ENCODE measurements around the gene CDS2. TPM values are rescaled to one million over a fixed set of nuclear protein-coding genes. Genes with fewer than 3 reads are reported as not detected.
A peak's percentile ranks its signal among the peaks of the same experiment; 100 is the strongest.

The CDS2 gene
- total RNA-seq, 2 experiments from 2014 or later = 16.6 to 42.8 TPM

- intact Hi-C loops (cut with micrococcal nuclease; ENCODE audit: unreplicated experiment) = no loop called here
- Histone ChIP-seq H3K9me3 (ENCODE audit: low read length) (no peaks in the 10 kb centered on the region), H4K20me1 (ENCODE audit: insufficient read depth, low read length) (no peaks in the 10 kb centered on the region), H3K9me2 (ENCODE audit: insufficient read depth, low read length) (no peaks in the 10 kb centered on the region), H3K4me2 (ENCODE audit: low read length) (no peak overlapping the region), H3K79me2 (ENCODE audit: insufficient read depth, low read depth, low read length) (no peaks in the 10 kb centered on the region), H3K4me3 (ENCODE audit: low read depth, low read length, poor library complexity, severe bottlenecking) (no peak overlapping the region), H3K4me1 (ENCODE audit: insufficient read depth, low read length, poor library complexity, severe bottlenecking) (peaks cover 50% of the 10 kb centered on the region), H3K36me3 (ENCODE audit: insufficient read depth, low read length) (no peaks in the 10 kb centered on the region), H2AFZ (ENCODE audit: low read length) (no peak overlapping the region), H3K27ac (ENCODE audit: low read depth, low read length, poor library complexity, severe bottlenecking) (no peak overlapping the region)
- ChIA-PET CTCF (ENCODE audit: unreplicated experiment) (no interaction called here), POLR2A (interaction anchor here (0.5 to 1.5 kb wide), 5 partner anchors 12 to 229 kb away, joined by 3 to 4 read pairs (median 3); no protein-coding TSS in a partner anchor)
- no TSS peak for BruUV-seq (replicated peaks)
- TF ChIP-seq EZH2phosphoT487 (IDR thresholded peaks at IDR 0.05; ENCODE audit: borderline replicate concordance, low read depth, low read length) = no peak
- no peak for TF ChIP-seq CTCF (conservative IDR thresholded peaks at IDR 0.05; ENCODE audit: low read length)
- no peak for DNase-seq (ENCODE audit: low spot score)
These were observed 38.1 kb upstream of the CDS2 start for GRCh38 chr20:5088688-5089087.

- Histone ChIP-seq H3K4me3 (ENCODE audit: low read depth, low read length, poor library complexity, severe bottlenecking) (no peak overlapping the region), H3K79me2 (ENCODE audit: insufficient read depth, low read depth, low read length) (no peaks in the 10 kb centered on the region), H3K9me3 (ENCODE audit: low read length) (no peaks in the 10 kb centered on the region), H3K27ac (ENCODE audit: low read depth, low read length, poor library complexity, severe bottlenecking) (peak overlapping the region; percentile 35), H4K20me1 (ENCODE audit: insufficient read depth, low read length) (no peaks in the 10 kb centered on the region), H2AFZ (ENCODE audit: low read length) (peak overlapping the region; percentile 12; the same call in 1 of the 2 replicates), H3K4me1 (ENCODE audit: insufficient read depth, low read length, poor library complexity, severe bottlenecking) (peaks cover 47% of the 10 kb centered on the region), H3K4me2 (ENCODE audit: low read length) (peak overlapping the region; percentile 44), H3K9me2 (ENCODE audit: insufficient read depth, low read length) (no peaks in the 10 kb centered on the region), H3K36me3 (ENCODE audit: insufficient read depth, low read length) (no peaks in the 10 kb centered on the region)
- intact Hi-C loops (cut with micrococcal nuclease; ENCODE audit: unreplicated experiment) = loop anchor here (5.0 kb wide), 3 partner anchors 88 to 278 kb away; partner anchors contain the start of gene SLC23A2
- CTCF ChIA-PET (ENCODE audit: unreplicated experiment) = no interaction called here
- TF ChIP-seq EZH2phosphoT487 (IDR thresholded peaks at IDR 0.05; ENCODE audit: borderline replicate concordance, low read depth, low read length) = no peak
- no peak for TF ChIP-seq CTCF (conservative IDR thresholded peaks at IDR 0.05; ENCODE audit: low read length)
- POLR2A ChIA-PET = no interaction called here
- BruUV-seq (replicated peaks) = no TSS peak
- DNase-seq (ENCODE audit: low spot score) = peak; percentile 60
These were observed 36.6 kb upstream of the CDS2 start for GRCh38 chr20:5090191-5090590.

- Histone ChIP-seq H3K9me2 (ENCODE audit: insufficient read depth, low read length) (no peaks in the 10 kb centered on the region), H3K36me3 (ENCODE audit: insufficient read depth, low read length) (no peaks in the 10 kb centered on the region), H3K4me1 (ENCODE audit: insufficient read depth, low read length, poor library complexity, severe bottlenecking) (peaks cover 42% of the 10 kb centered on the region), H3K4me3 (ENCODE audit: low read depth, low read length, poor library complexity, severe bottlenecking) (no peak overlapping the region), H4K20me1 (ENCODE audit: insufficient read depth, low read length) (no peaks in the 10 kb centered on the region), H3K9me3 (ENCODE audit: low read length) (no peaks in the 10 kb centered on the region), H3K27ac (ENCODE audit: low read depth, low read length, poor library complexity, severe bottlenecking) (no peak overlapping the region), H2AFZ (ENCODE audit: low read length) (no peak overlapping the region), H3K79me2 (ENCODE audit: insufficient read depth, low read depth, low read length) (no peaks in the 10 kb centered on the region), H3K4me2 (ENCODE audit: low read length) (no peak overlapping the region)
- intact Hi-C loops (cut with micrococcal nuclease; ENCODE audit: unreplicated experiment) = loop anchor here (5.0 kb wide), 3 partner anchors 90 to 280 kb away; partner anchors contain the start of gene SLC23A2
- DNase-seq (ENCODE audit: low spot score) = no peak
- ChIA-PET POLR2A (interaction anchor here (0.8 to 1.1 kb wide), 2 partner anchors 100 to 114 kb away, joined by 4 to 5 read pairs; no protein-coding TSS in a partner anchor), CTCF (ENCODE audit: unreplicated experiment) (no interaction called here)
- TF ChIP-seq EZH2phosphoT487 (IDR thresholded peaks at IDR 0.05; ENCODE audit: borderline replicate concordance, low read depth, low read length) (no peak), CTCF (conservative IDR thresholded peaks at IDR 0.05; ENCODE audit: low read length) (no peak)
- BruUV-seq (replicated peaks) = TSS peak; percentile 26
These were observed 34.9 kb upstream of the CDS2 start for GRCh38 chr20:5091902-5092301.

Data from OCI-LY7 (cell line).